HG02610 (cell line): Measurements from ENCODE around the gene NKX3-2.
"Not testable (repeated sequence)": the region's sequence is repeated elsewhere in the genome, so short reads cannot be mapped to it uniquely, and the experiment has no call there.

Source experiments
- ATAC-seq: cut with Tn5 transposase; IDR thresholded peaks from one replicate; pipeline ENCODE4 v1.9.1; 2021; ENCODE audit warnings: mild to moderate bottlenecking, moderate library complexity; ENCODE audit not compliant: unreplicated experiment

Gene NKX3-2

DNA sequence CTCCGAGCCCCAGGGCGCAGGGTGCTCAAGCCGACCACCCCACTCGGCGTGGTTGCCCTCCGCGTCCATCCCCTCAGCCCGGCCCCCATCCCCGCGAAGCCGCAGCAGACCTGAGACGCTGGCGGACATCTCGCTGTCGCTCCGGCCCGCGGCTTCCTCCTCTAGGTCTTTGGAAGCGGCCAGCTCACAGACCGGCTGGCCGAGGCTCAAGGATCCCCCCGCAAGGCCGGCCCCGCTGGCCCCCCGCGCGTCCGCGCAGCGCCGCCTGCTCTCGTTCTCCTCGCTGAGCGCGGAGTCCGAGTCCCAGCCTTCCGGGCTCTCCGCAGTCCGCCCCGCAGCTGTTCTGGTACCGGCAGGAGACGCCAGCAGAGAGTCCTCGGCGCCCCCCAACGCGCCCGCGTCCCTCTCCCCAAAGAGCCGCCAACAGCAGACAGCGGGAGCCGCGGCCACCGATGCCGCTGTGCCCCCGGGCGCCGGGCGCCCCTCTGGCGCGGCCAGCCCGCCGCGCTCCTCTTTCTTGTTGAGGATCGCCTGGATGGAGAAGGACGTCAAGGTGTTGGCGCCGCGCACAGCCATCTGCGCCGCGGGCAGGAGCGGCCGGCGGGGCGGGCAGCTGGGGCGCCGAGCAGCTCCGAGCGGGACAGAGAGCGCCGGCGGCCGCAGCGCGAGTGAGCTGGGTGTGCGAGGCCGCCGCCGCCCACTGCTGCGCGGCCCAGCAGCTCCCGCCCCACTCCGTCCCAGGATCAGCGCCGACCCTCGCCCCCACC, at the start of gene NKX3-2:
Gene NKX3-2, minus strand, starts transcription at position 670 of the 767 bp plus-strand sequence. Its CDS starts 94 bp downstream, at position 576.
- ATAC-seq = no peak

GRCh38 chr4:13592220-13592619, 47.9 kb upstream of the NKX3-2 start:
- ATAC-seq = no peak

DNA sequence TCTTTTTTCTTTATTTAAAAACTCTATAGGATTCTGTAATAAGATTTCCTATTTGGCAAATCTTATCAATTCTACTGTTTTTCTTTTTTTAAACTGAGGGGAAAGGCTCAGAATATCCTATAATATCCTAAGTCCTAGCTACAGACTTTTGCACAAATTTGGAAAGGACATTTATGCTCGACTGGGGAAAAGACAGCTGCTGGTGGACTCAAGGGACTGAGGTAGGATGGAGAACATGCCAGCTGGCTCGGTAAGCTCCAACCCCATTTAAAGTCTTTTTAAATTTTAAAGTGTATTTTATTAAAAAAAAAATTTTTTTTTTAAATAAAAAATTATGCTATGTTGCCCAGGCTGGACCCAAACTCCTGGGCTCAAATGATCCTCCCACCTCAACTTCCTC, 46.5 kb upstream of the NKX3-2 start:
- ATAC-seq = no peak

DNA sequence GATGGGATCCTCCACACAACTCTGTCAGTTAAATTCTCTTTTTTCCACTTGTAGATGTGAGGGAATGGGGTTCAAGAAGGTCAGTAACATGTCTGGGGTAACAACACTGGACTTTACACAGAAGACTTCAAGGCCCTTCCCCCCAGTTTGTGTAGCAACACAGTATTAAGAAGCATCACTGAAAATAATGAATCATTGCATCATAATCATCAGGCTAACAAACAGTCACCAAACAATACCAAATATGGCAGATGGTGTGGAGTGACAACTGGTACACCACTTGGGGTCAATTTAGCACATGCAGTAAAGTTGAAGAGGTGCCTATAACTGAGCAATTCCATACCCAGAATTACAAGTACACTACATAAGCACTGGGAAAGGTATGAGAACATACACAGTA, 44.6 kb upstream of the NKX3-2 start:
- no peak for ATAC-seq

DNA sequence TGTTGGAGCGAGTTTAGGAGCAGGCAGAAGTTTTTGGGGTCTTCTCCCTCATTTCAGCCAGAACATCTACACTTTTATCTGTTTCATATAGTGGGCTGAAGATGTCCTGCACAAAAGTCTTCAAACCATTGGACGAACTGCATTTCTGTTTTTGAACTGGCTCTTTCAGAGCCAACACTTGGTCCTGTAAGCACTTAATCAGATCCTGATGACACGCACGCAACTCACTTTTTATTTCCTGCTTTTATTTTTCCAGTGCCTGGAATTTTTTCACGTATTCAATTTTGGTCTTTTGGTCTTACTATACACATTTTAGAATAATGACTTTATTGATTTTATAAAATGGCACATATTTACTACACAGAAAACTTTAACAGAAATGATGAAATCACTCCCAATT, 40.2 kb upstream of the NKX3-2 start:
- ATAC-seq = no peak

- ATAC-seq = no peak
Measured at GRCh38 chr4:13580036-13580435, 35.7 kb upstream of the NKX3-2 start.

- ATAC-seq = no peak
Measured at GRCh38 chr4:13577660-13578059, 33.4 kb upstream of the NKX3-2 start.

- ATAC-seq = no peak
Measured at GRCh38 chr4:13570916-13571315, 26.6 kb upstream of the NKX3-2 start.

- ATAC-seq = no peak
Measured at GRCh38 chr4:13567125-13567524, 22.8 kb upstream of the NKX3-2 start.

DNA sequence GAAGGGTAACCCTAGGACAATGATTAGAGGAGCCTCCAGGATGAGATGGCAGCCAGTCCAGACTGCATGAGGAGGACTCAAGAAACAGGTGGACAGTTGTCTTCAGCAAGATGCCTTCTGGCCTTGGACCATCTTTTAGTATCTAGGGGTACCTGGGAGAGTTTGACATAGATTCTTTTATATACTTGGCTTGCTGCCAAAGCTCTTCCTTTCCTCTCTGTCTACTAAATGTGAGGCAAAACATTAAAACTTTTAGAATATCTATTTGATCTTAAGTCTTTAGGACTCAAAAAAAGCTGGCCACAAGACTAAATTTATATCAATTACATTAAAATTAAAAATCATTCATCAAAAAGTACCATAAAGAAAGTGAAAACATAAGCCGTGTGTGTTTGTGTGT, 18.6 kb upstream of the NKX3-2 start:
- ATAC-seq = no peak

- no peak for ATAC-seq
Measured at GRCh38 chr4:13561673-13562072, 17.4 kb upstream of the NKX3-2 start.

GRCh38 chr4:13560111-13560510, 15.8 kb upstream of the NKX3-2 start:
- not testable (repeated sequence) for ATAC-seq

- no peak for ATAC-seq
Measured at GRCh38 chr4:13559413-13559812, 15.1 kb upstream of the NKX3-2 start.

GRCh38 chr4:13558881-13559280, 14.6 kb upstream of the NKX3-2 start:
- ATAC-seq = no peak

DNA sequence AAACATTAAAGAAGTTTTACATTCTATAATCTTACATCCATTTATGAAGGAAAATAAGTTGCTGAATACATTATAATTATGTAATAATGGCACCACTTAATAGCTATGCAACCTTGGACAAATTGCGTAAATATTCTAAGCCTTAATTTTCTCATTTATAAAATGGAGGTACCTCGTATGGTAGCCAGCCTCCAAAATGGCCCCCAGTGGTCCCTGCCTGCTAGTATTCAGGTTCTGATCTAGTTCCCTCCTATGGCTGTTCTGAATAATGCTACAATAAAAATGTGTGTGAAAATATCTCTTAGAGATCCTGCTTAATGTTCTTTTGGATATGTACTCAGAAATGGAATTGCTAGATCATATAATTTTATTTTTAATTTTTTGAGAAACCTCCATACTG, 11.0 kb upstream of the NKX3-2 start:
- ATAC-seq = no peak

DNA sequence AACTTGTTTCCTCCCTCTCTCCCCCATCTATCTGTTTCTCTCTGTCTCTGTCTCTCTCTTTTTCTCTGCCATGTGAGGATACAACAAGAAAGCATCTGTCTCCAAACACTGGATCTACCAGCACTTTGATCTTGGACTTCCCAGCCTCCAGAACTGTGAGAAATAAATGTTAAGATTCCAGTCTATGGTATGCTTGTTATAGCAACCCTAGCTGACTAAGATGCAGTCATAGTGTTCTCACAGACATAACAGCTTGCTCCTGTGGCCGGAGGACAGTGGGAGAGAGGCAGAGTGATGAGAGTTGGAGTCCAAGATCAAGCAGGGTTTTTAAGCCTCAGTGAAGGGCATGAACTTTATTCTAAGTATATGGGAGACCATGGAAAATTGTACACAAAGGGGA, 8.8 kb upstream of the NKX3-2 start:
- no peak for ATAC-seq

DNA sequence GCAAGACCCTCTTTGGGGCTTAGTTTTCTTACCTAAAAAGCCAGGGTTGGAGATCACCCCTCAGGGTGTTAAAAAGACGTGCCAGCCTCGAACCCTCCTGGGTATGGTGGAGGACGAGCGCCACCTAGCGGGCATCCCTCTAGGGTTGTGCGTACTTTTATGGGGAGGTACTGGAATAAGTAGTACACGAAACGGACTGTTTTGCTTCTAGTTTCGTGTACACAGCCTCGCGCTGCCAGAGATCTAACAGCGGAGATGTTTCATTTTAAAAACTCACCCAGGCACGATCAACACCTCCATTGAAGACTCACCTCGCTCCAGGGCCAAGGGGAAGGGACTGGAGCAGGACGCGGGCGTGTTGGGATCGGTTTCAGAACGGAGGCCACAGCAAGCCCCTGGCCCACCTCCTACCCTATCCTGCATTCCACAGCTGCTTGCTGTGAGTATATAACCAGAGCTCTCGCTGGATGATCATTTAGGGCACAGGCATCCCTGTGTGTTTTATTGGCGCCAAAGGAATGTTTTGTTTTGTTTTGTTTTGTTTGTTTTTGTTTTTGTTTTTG, 4.8 kb upstream of the NKX3-2 start:
- peak; percentile 72 for ATAC-seq

GRCh38 chr4:13548059-13548983, 4.0 kb upstream of the NKX3-2 start:
- ATAC-seq = no peak

GRCh38 chr4:13547485-13548041, 3.3 kb upstream of the NKX3-2 start:
- no peak for ATAC-seq

DNA sequence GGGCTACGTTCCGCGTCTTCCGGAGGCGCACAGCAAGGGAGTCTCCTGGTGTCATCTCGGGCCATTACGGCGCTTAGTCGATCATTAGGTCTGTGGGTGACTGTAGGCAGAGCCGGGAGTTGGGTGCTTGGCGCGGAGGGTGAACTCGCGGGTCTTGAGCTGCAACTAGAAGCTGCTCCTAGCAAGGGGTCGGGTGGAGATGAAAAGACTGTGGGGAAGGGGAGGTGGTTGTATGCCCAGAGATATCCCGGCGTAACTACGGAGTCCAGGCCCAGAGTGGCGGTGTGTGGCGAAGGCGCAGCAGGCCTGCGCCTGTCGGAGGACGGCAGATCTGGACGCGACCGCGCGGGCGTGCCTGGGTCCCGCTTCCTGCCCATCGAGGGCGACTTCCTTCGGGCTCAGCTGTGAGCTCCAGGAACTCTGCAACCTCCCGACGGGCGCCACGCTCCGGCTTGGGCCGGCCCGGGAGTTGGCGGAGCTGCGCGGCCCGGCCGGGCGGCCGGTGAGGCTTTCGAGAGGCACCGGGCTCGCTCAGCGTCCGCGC, 2.7 kb upstream of the NKX3-2 start:
- ATAC-seq = no peak
